Keratinocyte (primary cell): ENCODE measurements around the gene ACOT9. TPM values are rescaled to one million over a fixed set of nuclear protein-coding genes. Genes with fewer than 3 reads are reported as not detected.

Source experiments
- DNase-seq: peaks from one replicate; pipeline ENCODE4 v3.0.0-alpha.2; 2011; ENCODE audit warnings: low read depth, missing footprints, low spot score
- FAIRE-seq: peaks from 2 replicates; lab custom pipeline; 2011; peaks lifted over from hg19 to GRCh38; lab: Jason Lieb, UNC
- H2AFZ ChIP-seq: 2 replicates; pipeline ENCODE4 v1.6.0; 2012; ENCODE audit warnings: low read length, control low read depth, inconsistent platforms; ENCODE audit not compliant: control insufficient read depth
- H3K27ac ChIP-seq: 2 replicates; pipeline ENCODE4 v1.5.1; 2011; ENCODE audit warnings: low read length; ENCODE audit not compliant: control insufficient read depth, insufficient read depth
- H3K27me3 ChIP-seq: 3 replicates; pipeline ENCODE4 v1.6.0; 2011; ENCODE audit warnings: low read length; ENCODE audit not compliant: control insufficient read depth, insufficient read depth; ENCODE audit errors: extremely low read depth
- H3K36me3 ChIP-seq, 2 experiments: 2 replicates in 1 of 2; 3 replicates in 1 of 2; pipeline ENCODE4 v1.5.1; 2011; ENCODE audit warnings: low read length in 2 of 2, mild to moderate bottlenecking in 1 of 2; ENCODE audit not compliant: control insufficient read depth in 2 of 2, insufficient read depth in 2 of 2; ENCODE audit errors: extremely low read depth in 1 of 2
- H3K4me1 ChIP-seq: 3 replicates; pipeline ENCODE4 v1.5.1; 2011; ENCODE audit warnings: low read length; ENCODE audit not compliant: control insufficient read depth, insufficient read depth; ENCODE audit errors: extremely low read depth
- H3K4me2 ChIP-seq: 3 replicates; pipeline ENCODE4 v1.6.0; 2011; ENCODE audit warnings: low read depth, low read length; ENCODE audit not compliant: control insufficient read depth, insufficient read depth; ENCODE audit errors: extremely low read depth
- H3K4me3 ChIP-seq, 3 experiments: fragments of 200-600 bp in 1 of 3; sonication (generic) in 1 of 3; 2 replicates in 2 of 3; 3 replicates in 1 of 3; pipeline ENCODE4 v1.5.1; 2011 to 2016; ENCODE audit warnings: low read length in 3 of 3, mild to moderate bottlenecking in 3 of 3, control low read depth in 2 of 3, inconsistent platforms in 1 of 3, low read depth in 1 of 3, mixed read lengths in 1 of 3, mixed run types in 1 of 3, moderate library complexity in 1 of 3; ENCODE audit not compliant: control insufficient read depth in 2 of 3, insufficient read depth in 2 of 3; ENCODE audit errors: extremely low read depth in 1 of 3
- H3K79me2 ChIP-seq: 2 replicates; pipeline ENCODE4 v1.6.0; 2012; ENCODE audit warnings: low read length; ENCODE audit not compliant: control insufficient read depth, insufficient read depth
- H3K9ac ChIP-seq: 3 replicates; pipeline ENCODE4 v1.6.0; 2011; ENCODE audit warnings: low read length; ENCODE audit not compliant: control insufficient read depth, insufficient read depth; ENCODE audit errors: extremely low read depth
- H3K9me1 ChIP-seq: 3 replicates; pipeline ENCODE4 v1.6.0; 2011; ENCODE audit warnings: low read length; ENCODE audit not compliant: control insufficient read depth, insufficient read depth; ENCODE audit errors: extremely low read depth
- H3K9me3 ChIP-seq: 2 replicates; pipeline ENCODE4 v1.5.1; 2012; ENCODE audit warnings: low read depth, low read length; ENCODE audit not compliant: control insufficient read depth
- H4K20me1 ChIP-seq: 3 replicates; pipeline ENCODE4 v1.6.0; 2011; ENCODE audit warnings: low read length; ENCODE audit not compliant: control insufficient read depth, insufficient read depth; ENCODE audit errors: extremely low read depth
- EZH2 ChIP-seq: IDR thresholded peaks from one replicate; pipeline ENCODE4 v1.6.1; 2012; ENCODE audit warnings: inconsistent platforms, mild to moderate bottlenecking, low read length, moderate library complexity
- dilution Hi-C: fragments of 300-500 bp; cut with MboI; formaldehyde crosslinking; loops from one replicate; pipeline ENCODE4 v1.7.0; 2020; ENCODE audit warnings: low sequenced_read_pairs; ENCODE audit not compliant: extremely low pct_ligation_motif_present
- polyA plus RNA-seq, 5 experiments: library from polyadenylated mRNA; depleted of rRNA in 3 of 5; stranded (reverse) in 3 of 5; stranded (forward) in 1 of 5; unstranded in 1 of 5; fragments of >200 nt; gene quantifications; 1 replicate in 1 of 5; 2 replicates in 3 of 5; 3 replicates in 1 of 5; pipeline versions ENCODE4 v1.2.1 to v1.2.3, GENCODE V29; 2011 to 2012; ENCODE audit warnings: missing spikeins in 2 of 5, low read depth in 1 of 5, low replicate concordance in 1 of 5
- TF ChIP-seq, protein P1 (sequence below), 3 experiments: IDR thresholded peaks in 1 of 3; conservative IDR thresholded peaks in 1 of 3; optimal IDR thresholded peaks in 1 of 3; 2 replicates in 2 of 3; 3 replicates in 1 of 3; pipeline versions ENCODE3 to v1.5.1; 2011; ENCODE audit warnings: low read length in 3 of 3, mild to moderate bottlenecking in 3 of 3, moderate library complexity in 2 of 3, control low read depth in 1 of 3, inconsistent platforms in 1 of 3; ENCODE audit not compliant: insufficient read depth in 2 of 3; ENCODE audit errors: extremely low read depth in 1 of 3

Gene ACOT9
- polyA plus RNA-seq, 1 donor (not counting 4 experiments of a cell fraction or from before 2014, with no cell fraction given): 91.9 TPM

DNA sequence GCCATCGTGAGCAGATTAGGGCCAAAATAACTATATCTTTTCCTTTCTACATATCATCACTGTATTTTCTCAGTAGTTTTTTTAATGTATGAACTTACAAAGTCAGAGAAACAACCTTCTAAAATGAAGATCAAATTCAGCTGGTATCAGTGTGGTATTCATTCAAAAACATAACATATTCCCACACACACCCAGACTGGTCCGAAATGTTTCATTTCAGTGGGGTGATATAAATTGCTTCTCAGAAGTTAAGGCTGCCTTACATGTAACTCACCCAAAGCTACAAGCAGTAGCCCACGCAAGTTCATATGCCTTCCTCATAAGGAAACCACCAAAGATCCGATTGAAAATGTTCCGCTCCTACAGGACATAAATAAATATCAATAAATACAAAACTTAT is 37.8 kb downstream of the ACOT9 start:
- dilution Hi-C loops: no loop called here
- no peak overlapping the region for H2AFZ ChIP-seq
- H3K9me1 ChIP-seq: no peaks in the 10 kb centered on the region
- H3K4me3 ChIP-seq: no peak overlapping the region
- DNase-seq (no peak), FAIRE-seq (no peak)
- no peak for TF ChIP-seq EZH2
- TF ChIP-seq, protein P1, sequence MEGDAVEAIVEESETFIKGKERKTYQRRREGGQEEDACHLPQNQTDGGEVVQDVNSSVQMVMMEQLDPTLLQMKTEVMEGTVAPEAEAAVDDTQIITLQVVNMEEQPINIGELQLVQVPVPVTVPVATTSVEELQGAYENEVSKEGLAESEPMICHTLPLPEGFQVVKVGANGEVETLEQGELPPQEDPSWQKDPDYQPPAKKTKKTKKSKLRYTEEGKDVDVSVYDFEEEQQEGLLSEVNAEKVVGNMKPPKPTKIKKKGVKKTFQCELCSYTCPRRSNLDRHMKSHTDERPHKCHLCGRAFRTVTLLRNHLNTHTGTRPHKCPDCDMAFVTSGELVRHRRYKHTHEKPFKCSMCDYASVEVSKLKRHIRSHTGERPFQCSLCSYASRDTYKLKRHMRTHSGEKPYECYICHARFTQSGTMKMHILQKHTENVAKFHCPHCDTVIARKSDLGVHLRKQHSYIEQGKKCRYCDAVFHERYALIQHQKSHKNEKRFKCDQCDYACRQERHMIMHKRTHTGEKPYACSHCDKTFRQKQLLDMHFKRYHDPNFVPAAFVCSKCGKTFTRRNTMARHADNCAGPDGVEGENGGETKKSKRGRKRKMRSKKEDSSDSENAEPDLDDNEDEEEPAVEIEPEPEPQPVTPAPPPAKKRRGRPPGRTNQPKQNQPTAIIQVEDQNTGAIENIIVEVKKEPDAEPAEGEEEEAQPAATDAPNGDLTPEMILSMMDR (optimal IDR thresholded peaks at IDR 0.05 in 1 of 3, IDR thresholded peaks at IDR 0.05 in 1 of 3, conservative IDR thresholded peaks at IDR 0.05 in 1 of 3; ENCODE audit: extremely low read depth in 1 of 3, insufficient read depth in 2 of 3, low read length in 3 of 3): no peak
- H3K4me2 ChIP-seq: no peak overlapping the region
- H3K79me2 ChIP-seq: no peaks in the 10 kb centered on the region
- H3K9ac ChIP-seq: no peak overlapping the region
- no peaks in the 10 kb centered on the region for H3K4me1 ChIP-seq
- H3K27ac ChIP-seq: no peak overlapping the region
- no peaks in the 10 kb centered on the region for H3K9me3 ChIP-seq
- H3K27me3 ChIP-seq: no peaks in the 10 kb centered on the region
- no peaks in the 10 kb centered on the region for H4K20me1 ChIP-seq
- H3K36me3 ChIP-seq: peaks cover 3 to 4% of the 10 kb centered on the region in 2 experiments

DNA sequence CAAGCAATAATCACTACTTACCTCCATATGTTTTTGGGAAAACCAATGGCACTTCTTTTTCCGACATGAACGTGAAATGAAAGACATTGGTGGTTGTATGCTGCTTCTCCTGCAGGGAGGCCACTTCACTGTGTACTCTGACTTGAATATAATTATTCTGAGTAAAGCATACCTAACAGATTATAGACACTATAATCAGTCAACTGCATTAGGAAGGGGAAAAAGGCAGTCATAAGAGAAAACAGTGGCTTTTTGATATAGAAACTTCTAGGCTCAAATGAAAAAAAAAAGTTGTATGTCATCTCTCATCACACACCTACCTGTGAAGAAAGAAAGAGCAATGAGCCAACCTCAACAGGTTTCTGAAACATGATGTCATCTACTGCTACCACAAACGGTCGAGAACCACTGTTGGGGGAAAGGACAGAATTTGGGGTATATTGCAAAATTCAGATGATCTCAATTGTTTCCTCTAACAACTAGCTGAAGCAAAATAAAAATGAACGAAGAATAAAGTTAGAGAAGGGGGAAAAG is 38.3 kb downstream of the ACOT9 start:
- TF ChIP-seq EZH2: no peak
- TF ChIP-seq, protein P1 (optimal IDR thresholded peaks at IDR 0.05 in 1 of 3, IDR thresholded peaks at IDR 0.05 in 1 of 3, conservative IDR thresholded peaks at IDR 0.05 in 1 of 3; ENCODE audit: extremely low read depth in 1 of 3, insufficient read depth in 2 of 3, low read length in 3 of 3): no peak

More for the DNA sequence above, 38.3 kb downstream of the ACOT9 start:
- Histone ChIP-seq H3K79me2 (no peaks in the 10 kb centered on the region), H4K20me1 (no peaks in the 10 kb centered on the region), H3K27ac (no peak overlapping the region), H3K4me3 (no peak overlapping the region), H3K9me3 (no peaks in the 10 kb centered on the region), H3K4me2 (no peak overlapping the region), H3K9me1 (no peaks in the 10 kb centered on the region), H2AFZ (no peak overlapping the region), H3K4me1 (no peaks in the 10 kb centered on the region), H3K27me3 (no peaks in the 10 kb centered on the region), H3K36me3 (peaks cover 3 to 4% of the 10 kb centered on the region in 2 experiments), H3K9ac (no peak overlapping the region)
- FAIRE-seq (no peak), DNase-seq (no peak)
- dilution Hi-C loops: no loop called here
